Neutrophil (primary cell): ENCODE data around the gene PTH1R.
"Not testable (repeated sequence)": the region's sequence is repeated elsewhere in the genome, so short reads cannot be mapped to it uniquely, and the experiment has no call there.

Source experiments
- H3K27ac ChIP-seq: fragments of 200-600 bp; sonication (generic); 2 replicates; pipeline ENCODE4 v1.5.1; 2016; ENCODE audit warnings: mild to moderate bottlenecking, moderate library complexity
- H3K27me3 ChIP-seq: fragments of 200-600 bp; sonication (generic); 2 replicates; pipeline ENCODE4 v1.6.0; 2016; ENCODE audit warnings: mild to moderate bottlenecking
- H3K36me3 ChIP-seq: fragments of 200-600 bp; sonication (generic); 2 replicates; pipeline ENCODE4 v1.5.1; 2017
- H3K4me1 ChIP-seq, 2 experiments: fragments of 200-600 bp in 1 of 2; sonication (generic) in 1 of 2; 1 replicate in 1 of 2; 2 replicates in 1 of 2; pipeline versions ENCODE4 v1.5.1 to v1.6.1; 2013 to 2016; ENCODE audit warnings: low read depth in 1 of 2, low read length in 1 of 2, mild to moderate bottlenecking in 1 of 2, moderate library complexity in 1 of 2; ENCODE audit not compliant: control insufficient read depth in 1 of 2, insufficient read depth in 1 of 2
- H3K4me3 ChIP-seq, 2 experiments: fragments of 200-600 bp in 1 of 2; sonication (generic) in 1 of 2; 1 replicate in 1 of 2; 2 replicates in 1 of 2; pipeline ENCODE4 v1.5.1; 2013 to 2016; ENCODE audit warnings: low read depth in 1 of 2, low read length in 1 of 2, mild to moderate bottlenecking in 1 of 2, moderate library complexity in 1 of 2
- H3K9me3 ChIP-seq: fragments of 200-600 bp; sonication (generic); 2 replicates; pipeline ENCODE4 v1.5.1; 2016
- CTCF ChIP-seq: fragments of 200-600 bp; sonication (generic); IDR thresholded peaks from 2 replicates; pipeline ENCODE4 v1.5.1; 2016; ENCODE audit warnings: antibody characterized with exemption

The PTH1R gene

GRCh38 chr3:46907960-46908293 is 30.4 kb downstream of the PTH1R start:
- Histone ChIP-seq H3K4me1 (peaks cover 13 to 17% of the 10 kb centered on the region in 2 experiments), H3K27ac (no peak overlapping the region), H3K36me3 (no peaks in the 10 kb centered on the region), H3K4me3 (no peak overlapping the region), H3K27me3 (no peaks in the 10 kb centered on the region), H3K9me3 (no peaks in the 10 kb centered on the region)
- TF ChIP-seq CTCF = no peak

GRCh38 chr3:46908294-46908985 is 30.9 kb downstream of the PTH1R start:
- H3K27me3 ChIP-seq = no peaks in the 10 kb centered on the region
- H3K36me3 ChIP-seq = no peaks in the 10 kb centered on the region
- no peak for TF ChIP-seq CTCF
- H3K4me1 ChIP-seq = peaks cover 8 to 12% of the 10 kb centered on the region in 2 experiments
- no peak overlapping the region for H3K27ac ChIP-seq
- no peaks in the 10 kb centered on the region for H3K9me3 ChIP-seq
- no peak overlapping the region for H3K4me3 ChIP-seq

GRCh38 chr3:46908986-46909534 is 31.5 kb downstream of the PTH1R start:
- TF ChIP-seq CTCF = no peak
- Histone ChIP-seq H3K36me3 (no peaks in the 10 kb centered on the region), H3K27ac (no peak overlapping the region), H3K9me3 (no peaks in the 10 kb centered on the region), H3K4me1 (peaks cover 7% of the 10 kb centered on the region in 2 experiments), H3K4me3 (no peak overlapping the region), H3K27me3 (no peaks in the 10 kb centered on the region)

DNA sequence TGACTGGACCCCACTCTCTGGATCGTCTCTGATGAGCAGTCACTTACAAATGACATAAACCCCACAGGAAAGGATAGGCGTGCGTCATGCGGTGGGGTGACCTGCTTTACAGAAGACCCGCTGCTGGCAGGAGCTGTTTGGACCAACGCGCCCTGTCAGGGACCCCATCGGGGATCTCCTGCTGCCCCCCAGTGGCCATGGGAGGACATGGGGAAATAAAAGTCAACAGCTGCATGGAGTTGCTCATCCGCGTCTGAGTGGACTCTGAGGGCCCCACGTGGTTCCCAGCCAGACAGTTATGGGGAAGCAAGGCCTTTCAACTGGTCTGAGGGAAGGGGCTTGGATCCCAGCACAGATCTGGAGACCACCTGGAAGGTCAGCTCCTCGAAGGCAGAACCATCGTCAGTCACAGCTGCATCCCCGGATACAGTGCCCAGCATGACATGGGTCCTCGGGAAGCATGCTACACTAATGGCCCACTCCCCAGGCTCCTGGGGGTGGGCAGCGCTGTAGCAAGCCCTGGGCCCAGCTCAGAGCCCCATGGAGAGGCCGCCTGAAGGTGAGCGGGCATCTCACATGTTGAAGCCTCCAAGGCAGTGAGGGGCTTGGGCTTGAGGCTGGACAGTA is 32.1 kb downstream of the PTH1R start:
- no peaks in the 10 kb centered on the region for H3K9me3 ChIP-seq
- H3K27ac ChIP-seq = no peak overlapping the region
- peak; percentile 65 for TF ChIP-seq CTCF
- H3K4me3 ChIP-seq = no peak overlapping the region
- no peaks in the 10 kb centered on the region for H3K27me3 ChIP-seq
- peaks cover 7% of the 10 kb centered on the region in 2 experiments for H3K4me1 ChIP-seq
- no peaks in the 10 kb centered on the region for H3K36me3 ChIP-seq

DNA sequence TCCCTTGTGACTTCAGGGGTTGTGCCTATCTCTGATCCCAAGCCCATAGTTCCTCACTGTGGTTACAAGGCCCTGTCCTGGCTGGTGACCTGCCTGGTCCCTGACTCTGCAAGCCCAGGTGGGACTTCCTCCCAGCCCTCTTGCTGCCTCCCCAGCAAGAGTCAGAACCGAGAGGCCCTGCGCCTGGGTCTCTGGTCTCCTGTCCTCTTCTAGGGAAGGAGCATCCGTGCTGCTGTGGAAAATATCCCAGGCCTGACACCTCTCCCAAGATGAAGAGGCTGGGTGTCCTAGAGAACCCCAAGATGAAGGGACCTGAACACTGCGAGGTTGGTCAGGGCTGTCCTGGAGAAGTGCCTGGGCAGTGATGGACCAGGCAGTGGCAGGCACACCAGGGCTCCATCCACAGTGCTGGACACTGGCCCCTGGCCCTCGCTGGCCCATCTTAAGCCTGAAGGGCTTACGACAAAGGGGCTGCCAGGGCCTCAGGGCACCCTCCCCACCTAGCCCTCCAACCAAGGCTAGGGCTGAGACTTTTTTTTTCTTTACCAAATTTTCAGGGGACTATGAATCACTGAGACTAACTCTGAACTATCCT is 32.7 kb downstream of the PTH1R start:
- H3K36me3 ChIP-seq = peaks cover 2% of the 10 kb centered on the region
- no peak overlapping the region for H3K4me3 ChIP-seq
- H3K27me3 ChIP-seq = no peaks in the 10 kb centered on the region
- H3K9me3 ChIP-seq = no peaks in the 10 kb centered on the region
- TF ChIP-seq CTCF = no peak
- H3K4me1 ChIP-seq = peaks cover 7% of the 10 kb centered on the region in 2 experiments
- no peak overlapping the region for H3K27ac ChIP-seq

DNA sequence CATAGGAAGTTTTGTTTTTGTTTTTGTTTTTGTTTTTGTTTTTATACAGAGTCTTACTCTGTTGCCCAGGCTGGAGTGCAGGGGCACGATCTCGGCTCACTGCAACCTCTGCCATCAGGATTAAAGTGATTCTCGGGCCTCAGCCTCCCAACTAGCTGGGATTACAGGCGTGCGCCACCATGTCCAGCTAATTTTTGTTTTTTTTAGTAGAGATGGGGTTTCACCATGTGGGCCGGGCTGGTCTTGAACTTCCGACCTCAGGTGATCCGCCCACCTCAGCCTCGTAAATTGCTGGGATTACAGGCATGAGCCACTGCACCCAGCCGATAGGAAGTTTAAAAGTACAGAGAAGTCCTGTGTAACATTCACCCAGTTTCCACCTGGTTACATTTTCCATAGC is 33.4 kb downstream of the PTH1R start:
- not testable (repeated sequence) for H3K27me3 ChIP-seq, H3K36me3 ChIP-seq, H3K9me3 ChIP-seq, H3K27ac ChIP-seq, H3K4me1 ChIP-seq, H3K4me3 ChIP-seq
